Keratinocyte (primary cell): ENCODE data around the gene CHCHD10.

Source experiments
- CTCF ChIP-seq, 3 experiments: IDR thresholded peaks in 1 of 3; conservative IDR thresholded peaks in 1 of 3; optimal IDR thresholded peaks in 1 of 3; 2 replicates in 2 of 3; 3 replicates in 1 of 3; pipeline versions ENCODE3 to v1.5.1; 2011; ENCODE audit warnings: low read length in 3 of 3, mild to moderate bottlenecking in 3 of 3, moderate library complexity in 2 of 3, control low read depth in 1 of 3, inconsistent platforms in 1 of 3; ENCODE audit not compliant: insufficient read depth in 2 of 3; ENCODE audit errors: extremely low read depth in 1 of 3
- EZH2 ChIP-seq: IDR thresholded peaks from one replicate; pipeline ENCODE4 v1.6.1; 2012; ENCODE audit warnings: inconsistent platforms, mild to moderate bottlenecking, low read length, moderate library complexity

GRCh38 chr22:23778577-23778900 is 10.8 kb upstream of the CHCHD10 start:
- TF ChIP-seq CTCF (optimal IDR thresholded peaks at IDR 0.05 in 1 of 3, IDR thresholded peaks at IDR 0.05 in 1 of 3, conservative IDR thresholded peaks at IDR 0.05 in 1 of 3; ENCODE audit: extremely low read depth in 1 of 3, insufficient read depth in 2 of 3, low read length in 3 of 3) (no peak), EZH2 (no peak)
